Fibroblast of lung (primary cell): ENCODE results near the gene CCNK. TPM values are rescaled to one million over a fixed set of nuclear protein-coding genes. Genes with fewer than 3 reads are reported as not detected.
A peak's percentile ranks its signal among the peaks of the same experiment; 100 is the strongest.

ENCODE experiments used
- DNase-seq, 2 donors: peaks; one replicate each; pipeline versions ENCODE4 v3.0.0 to v3.0.0-alpha.2; 2010; ENCODE audit warnings: low read depth in 2 of 2
- H2AFZ ChIP-seq: 2 replicates; pipeline ENCODE4 v1.5.1; 2012; ENCODE audit warnings: low read length, control low read depth, inconsistent platforms
- H3K27ac ChIP-seq: 2 replicates; pipeline ENCODE4 v1.5.1; 2011; ENCODE audit warnings: low read length, control low read depth; ENCODE audit not compliant: insufficient read depth
- H3K27me3 ChIP-seq: 2 replicates; pipeline ENCODE4 v1.5.1; 2011; ENCODE audit warnings: mild to moderate bottlenecking, low read length; ENCODE audit not compliant: control insufficient read depth, insufficient read depth
- H3K36me3 ChIP-seq: 2 replicates; pipeline ENCODE4 v1.5.1; 2011; ENCODE audit warnings: low read length; ENCODE audit not compliant: control insufficient read depth, insufficient read depth
- H3K4me1 ChIP-seq: 2 replicates; pipeline ENCODE4 v1.5.1; 2011; ENCODE audit warnings: low read length; ENCODE audit not compliant: control insufficient read depth, insufficient read depth; ENCODE audit errors: extremely low read depth
- H3K4me2 ChIP-seq: 2 replicates; pipeline ENCODE4 v1.5.1; 2011; ENCODE audit warnings: low read length, control low read depth; ENCODE audit not compliant: insufficient read depth; ENCODE audit errors: extremely low read depth
- H3K4me3 ChIP-seq, 4 experiments: fragments of 200-600 bp in 1 of 4; sonication (generic) in 1 of 4; replicated peaks in 1 of 4; 2 replicates each; pipeline ENCODE4 v1.5.1; 2011 to 2016; ENCODE audit warnings: low read length in 4 of 4, low read depth in 3 of 4, mild to moderate bottlenecking in 3 of 4, control low read depth in 2 of 4, inconsistent platforms in 1 of 4, mixed read lengths in 1 of 4; ENCODE audit not compliant: insufficient read depth in 1 of 4; ENCODE audit errors: control extremely low read depth in 1 of 4
- H3K79me2 ChIP-seq: 2 replicates; pipeline ENCODE4 v1.5.1; 2012; ENCODE audit warnings: mild to moderate bottlenecking, low read length, inconsistent platforms; ENCODE audit not compliant: control insufficient read depth, insufficient read depth
- H3K9ac ChIP-seq: 2 replicates; pipeline ENCODE4 v1.5.1; 2011; ENCODE audit warnings: mild to moderate bottlenecking, low read length, control low read depth; ENCODE audit not compliant: insufficient read depth
- H3K9me3 ChIP-seq: 2 replicates; pipeline ENCODE4 v1.5.1; 2012; ENCODE audit warnings: low read depth, low read length; ENCODE audit not compliant: control insufficient read depth, insufficient read depth
- H4K20me1 ChIP-seq: 2 replicates; pipeline ENCODE4 v1.5.1; 2011; ENCODE audit warnings: low read length; ENCODE audit not compliant: control insufficient read depth, insufficient read depth; ENCODE audit errors: extremely low read depth
- EZH2 ChIP-seq: IDR thresholded peaks from 2 replicates; pipeline ENCODE4 v1.5.1; 2012; ENCODE audit warnings: low read length, control low read depth, mild to moderate bottlenecking; ENCODE audit errors: missing control alignments
- polyA plus RNA-seq, 2 donors: library from polyadenylated mRNA; depleted of rRNA in 1 of 2; stranded (reverse) in 1 of 2; unstranded in 1 of 2; fragments of >200 nt; gene quantifications; 2 replicates each; pipeline ENCODE4 v1.2.1, GENCODE V29; 2011 to 2012; ENCODE audit warnings: missing spikeins in 1 of 2
- total RNA-seq: library from RNA; depleted of rRNA; stranded (reverse); fragments of >200 nt; gene quantifications from 2 replicates; pipeline ENCODE4 v1.2.1, GENCODE V29; 2014
- TF ChIP-seq, protein P1 (sequence below), 2 donors: IDR thresholded peaks in 1 of 2; conservative IDR thresholded peaks in 1 of 2; 1 replicate in 1 of 2; 2 replicates in 1 of 2; pipeline ENCODE4 v1.5.1; 2011 to 2012; ENCODE audit warnings: low read length in 2 of 2, control low read depth in 1 of 2, inconsistent platforms in 1 of 2, low read depth in 1 of 2, mild to moderate bottlenecking in 1 of 2

CCNK gene
- total and polyA plus RNA-seq, 2 donors (not counting 1 experiment from before 2014, with no cell fraction given), result 7.3 to 51.0 TPM

DNA sequence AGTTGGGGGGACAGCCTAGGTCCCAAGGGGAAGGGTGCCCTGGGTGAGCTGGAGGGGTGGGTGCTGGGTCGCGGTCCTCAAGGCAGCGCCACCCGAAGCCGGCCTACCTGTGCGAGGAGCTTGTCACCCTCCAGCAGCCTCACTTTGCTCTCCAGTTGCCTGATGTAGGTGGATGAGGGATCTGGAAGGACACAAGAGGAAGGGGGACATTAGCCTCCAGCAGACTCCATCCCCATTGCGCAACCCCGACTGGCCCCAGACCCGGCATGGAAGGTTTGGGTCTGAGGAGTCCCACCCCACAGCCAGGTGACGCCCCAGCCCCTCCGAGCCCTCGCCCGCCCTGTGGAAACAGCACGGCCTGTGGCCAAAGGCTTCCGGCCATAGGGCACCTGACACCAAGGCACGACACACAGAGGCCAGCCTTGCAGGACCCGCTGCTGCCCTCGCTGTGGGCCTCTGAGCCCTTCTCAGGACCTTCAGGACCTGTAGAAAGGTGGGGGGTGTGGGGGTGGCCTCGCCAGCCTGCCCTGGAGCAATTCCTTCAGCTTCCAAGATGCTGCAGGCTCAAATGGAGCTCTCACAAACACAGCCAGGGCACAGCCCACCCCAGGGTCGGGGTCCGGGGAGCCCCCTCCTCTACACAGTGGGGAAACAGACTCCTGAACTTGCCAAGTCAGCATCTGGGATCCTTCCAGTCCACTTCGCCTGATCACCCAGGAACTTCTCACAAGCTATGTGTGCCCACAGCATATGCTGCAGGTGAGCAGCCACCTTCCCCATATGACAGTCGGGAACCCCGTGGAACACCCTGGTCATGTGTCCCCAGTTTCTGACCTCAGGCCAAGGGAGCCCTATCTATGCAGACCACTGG lies 54.9 kb downstream of the CCNK start:
- peaks cover 1% of the 10 kb centered on the region for H3K79me2 ChIP-seq
- H3K27ac ChIP-seq, result no peak overlapping the region
- no peak overlapping the region for H3K4me2 ChIP-seq
- H3K9ac ChIP-seq, result no peak overlapping the region
- no peak overlapping the region for H2AFZ ChIP-seq
- H3K36me3 ChIP-seq, result no peaks in the 10 kb centered on the region
- no peak overlapping the region for H3K4me3 ChIP-seq
- no peak for DNase-seq
- H3K9me3 ChIP-seq, result no peaks in the 10 kb centered on the region
- peaks cover 15% of the 10 kb centered on the region for H3K4me1 ChIP-seq
- H4K20me1 ChIP-seq, result no peaks in the 10 kb centered on the region
- no peaks in the 10 kb centered on the region for H3K27me3 ChIP-seq
- TF ChIP-seq, protein P1, sequence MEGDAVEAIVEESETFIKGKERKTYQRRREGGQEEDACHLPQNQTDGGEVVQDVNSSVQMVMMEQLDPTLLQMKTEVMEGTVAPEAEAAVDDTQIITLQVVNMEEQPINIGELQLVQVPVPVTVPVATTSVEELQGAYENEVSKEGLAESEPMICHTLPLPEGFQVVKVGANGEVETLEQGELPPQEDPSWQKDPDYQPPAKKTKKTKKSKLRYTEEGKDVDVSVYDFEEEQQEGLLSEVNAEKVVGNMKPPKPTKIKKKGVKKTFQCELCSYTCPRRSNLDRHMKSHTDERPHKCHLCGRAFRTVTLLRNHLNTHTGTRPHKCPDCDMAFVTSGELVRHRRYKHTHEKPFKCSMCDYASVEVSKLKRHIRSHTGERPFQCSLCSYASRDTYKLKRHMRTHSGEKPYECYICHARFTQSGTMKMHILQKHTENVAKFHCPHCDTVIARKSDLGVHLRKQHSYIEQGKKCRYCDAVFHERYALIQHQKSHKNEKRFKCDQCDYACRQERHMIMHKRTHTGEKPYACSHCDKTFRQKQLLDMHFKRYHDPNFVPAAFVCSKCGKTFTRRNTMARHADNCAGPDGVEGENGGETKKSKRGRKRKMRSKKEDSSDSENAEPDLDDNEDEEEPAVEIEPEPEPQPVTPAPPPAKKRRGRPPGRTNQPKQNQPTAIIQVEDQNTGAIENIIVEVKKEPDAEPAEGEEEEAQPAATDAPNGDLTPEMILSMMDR (conservative IDR thresholded peaks at IDR 0.05 in 1 of 2, IDR thresholded peaks at IDR 0.05 in 1 of 2; ENCODE audit: low read depth in 1 of 2, low read length in 2 of 2), result no peak
- no peak for TF ChIP-seq EZH2

DNA sequence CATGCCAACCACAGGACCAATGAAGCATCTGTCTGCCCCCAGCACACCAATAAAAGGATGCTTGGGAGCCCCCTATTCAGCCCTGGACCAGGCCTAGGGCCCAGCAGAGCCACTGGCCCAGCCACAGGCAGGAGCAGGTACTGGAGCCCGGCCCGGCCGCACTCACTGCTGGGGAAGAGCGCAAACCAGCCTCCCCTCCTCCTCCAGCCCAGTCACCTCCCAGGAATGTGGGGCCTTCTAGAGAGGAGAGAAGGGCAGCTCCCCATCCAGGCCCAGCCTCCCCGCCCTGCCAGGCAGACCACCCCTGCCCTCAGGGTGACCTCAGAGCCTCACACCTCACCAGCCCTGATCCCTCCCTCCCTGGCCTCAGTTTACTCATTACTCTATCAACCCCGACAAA lies 56.2 kb downstream of the CCNK start:
- H3K4me2 ChIP-seq, result no peak overlapping the region
- H3K79me2 ChIP-seq, result peaks cover 1% of the 10 kb centered on the region
- H3K9me3 ChIP-seq, result no peaks in the 10 kb centered on the region
- peaks cover 15% of the 10 kb centered on the region for H3K4me1 ChIP-seq
- H3K4me3 ChIP-seq, result no peak overlapping the region
- no peaks in the 10 kb centered on the region for H3K36me3 ChIP-seq
- peak; percentile 78 to 91 for DNase-seq
- no peaks in the 10 kb centered on the region for H3K27me3 ChIP-seq
- H2AFZ ChIP-seq, result no peak overlapping the region
- no peak overlapping the region for H3K9ac ChIP-seq
- H3K27ac ChIP-seq, result no peak overlapping the region
- TF ChIP-seq, protein P1 (conservative IDR thresholded peaks at IDR 0.05 in 1 of 2, IDR thresholded peaks at IDR 0.05 in 1 of 2; ENCODE audit: low read depth in 1 of 2, low read length in 2 of 2), result no peak
- no peak for TF ChIP-seq EZH2
- H4K20me1 ChIP-seq, result no peaks in the 10 kb centered on the region

DNA sequence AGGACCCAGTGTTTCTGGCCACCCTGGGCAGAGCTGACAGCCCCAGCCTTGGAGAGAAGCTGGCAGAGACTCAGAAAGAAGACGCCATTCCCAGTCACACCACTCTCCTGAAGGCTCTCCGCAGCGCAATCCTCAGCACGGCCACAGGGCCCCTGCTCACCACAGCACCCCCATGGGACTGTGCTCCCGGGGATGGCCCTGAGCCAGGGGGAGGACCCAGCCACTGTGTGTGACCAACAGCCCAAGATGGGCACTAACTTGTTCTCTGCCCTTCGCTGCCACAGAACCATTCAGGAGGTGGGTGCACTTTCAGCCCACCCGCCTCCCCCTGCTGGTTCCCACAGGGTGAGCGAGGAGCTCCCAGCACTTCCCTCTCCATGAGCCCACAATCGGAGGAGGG lies 57.1 kb downstream of the CCNK start:
- peaks cover 15% of the 10 kb centered on the region for H3K4me1 ChIP-seq
- peak in 1 of 2 donors; percentile 56 for DNase-seq
- no peaks in the 10 kb centered on the region for H4K20me1 ChIP-seq
- no peak overlapping the region for H2AFZ ChIP-seq
- no peak overlapping the region for H3K27ac ChIP-seq
- H3K27me3 ChIP-seq, result no peaks in the 10 kb centered on the region
- H3K4me2 ChIP-seq, result no peak overlapping the region
- TF ChIP-seq EZH2, result no peak
- TF ChIP-seq, protein P1 (conservative IDR thresholded peaks at IDR 0.05 in 1 of 2, IDR thresholded peaks at IDR 0.05 in 1 of 2; ENCODE audit: low read depth in 1 of 2, low read length in 2 of 2), result peak in 1 of 2 donors; percentile 18
- H3K9ac ChIP-seq, result no peak overlapping the region
- H3K36me3 ChIP-seq, result no peaks in the 10 kb centered on the region
- no peak overlapping the region for H3K4me3 ChIP-seq
- H3K79me2 ChIP-seq, result peaks cover 1% of the 10 kb centered on the region
- H3K9me3 ChIP-seq, result no peaks in the 10 kb centered on the region
